Muscle of leg (tissue), 11 donors: ENCODE measurements around the gene EIF3CL. TPM values are rescaled to one million over a fixed set of nuclear protein-coding genes. Genes with fewer than 3 reads are reported as not detected.
"Not testable (repeated sequence)": the region's sequence is repeated elsewhere in the genome, so short reads cannot be mapped to it uniquely, and the experiment has no call there.

Source experiments
- DNase-seq: peaks from one replicate; pipeline ENCODE4 v3.0.0; 2013
- H3K27ac ChIP-seq: one replicate; pipeline ENCODE4 v1.5.1; 2013; ENCODE audit warnings: mild to moderate bottlenecking, low read length, control low read depth
- H3K27me3 ChIP-seq: one replicate; pipeline ENCODE4 v1.6.1; 2013; ENCODE audit warnings: low read length; ENCODE audit not compliant: control insufficient read depth, insufficient read depth
- H3K36me3 ChIP-seq: one replicate; pipeline ENCODE4 v1.6.1; 2013; ENCODE audit warnings: low read length; ENCODE audit not compliant: control insufficient read depth, insufficient read depth
- H3K4me1 ChIP-seq: one replicate; pipeline ENCODE4 v1.6.1; 2013; ENCODE audit warnings: low read length; ENCODE audit not compliant: control insufficient read depth, insufficient read depth
- H3K4me3 ChIP-seq: one replicate; pipeline ENCODE4 v1.5.1; 2013; ENCODE audit warnings: low read length, control low read depth
- H3K9me3 ChIP-seq: replicated peaks from 2 replicates; pipeline ENCODE4 v1.6.1; 2013; ENCODE audit warnings: low read depth, low read length; ENCODE audit not compliant: control insufficient read depth
- WGBS: methylation state at CpG from one replicate; pipeline ENCODE4 v1.1.5; 2013; ENCODE audit warnings: missing lambda C conversion rate; ENCODE audit not compliant: insufficient coverage; 5-methylcytosine and 5-hydroxymethylcytosine counted together
- polyA plus RNA-seq, 8 donors: library from polyadenylated mRNA; unstranded; fragments of 120-200 nt; gene quantifications; one replicate each; pipeline versions ENCODE4 v1.2.1 to v1.2.3, GENCODE V29; 2013; ENCODE audit warnings: inconsistent platforms in 1 of 8, low replicate concordance in 1 of 8; ENCODE audit not compliant: insufficient read length in 8 of 8, insufficient read depth in 1 of 8
- total RNA-seq: library from RNA; stranded (reverse); fragments of 120-200 nt; gene quantifications from one replicate; pipeline ENCODE4 v1.2.4, GENCODE V29; 2013

EIF3CL gene
- total and polyA plus RNA-seq, 9 donors = 42.2 to 119 (median 68.9) TPM

GRCh38 chr16:28417033-28417432 is 13.4 kb upstream of the EIF3CL start:
- not testable (repeated sequence) for H3K27me3 ChIP-seq, H3K27ac ChIP-seq, H3K36me3 ChIP-seq, H3K4me1 ChIP-seq, H3K9me3 ChIP-seq, H3K4me3 ChIP-seq, DNase-seq
- WGBS = 100% methylated on average over 5 of the region's 30 CpGs

- not testable (repeated sequence) for H3K4me1 ChIP-seq, H3K4me3 ChIP-seq, H3K27ac ChIP-seq, H3K9me3 ChIP-seq, DNase-seq, H3K27me3 ChIP-seq, H3K36me3 ChIP-seq
- 63% methylated on average over 5 of the region's 18 CpGs for WGBS
These were observed 10.9 kb upstream of the EIF3CL start for GRCh38 chr16:28414530-28414929.

GRCh38 chr16:28413585-28413984 is 9.9 kb upstream of the EIF3CL start:
- H3K27ac ChIP-seq, H3K36me3 ChIP-seq, H3K9me3 ChIP-seq, H3K4me3 ChIP-seq, DNase-seq, H3K27me3 ChIP-seq, H3K4me1 ChIP-seq: not testable (repeated sequence)
- WGBS = no CpG with 5 or more reads among the region's 7 CpGs

- WGBS = no CpG with 5 or more reads among the region's 5 CpGs
- not testable (repeated sequence) for H3K4me3 ChIP-seq, H3K4me1 ChIP-seq, DNase-seq, H3K36me3 ChIP-seq, H3K27me3 ChIP-seq, H3K9me3 ChIP-seq, H3K27ac ChIP-seq
These were observed 11.6 kb downstream of the EIF3CL start for GRCh38 chr16:28392054-28392453.

GRCh38 chr16:28382177-28382867 is 21.3 kb downstream of the EIF3CL start:
- H3K36me3 ChIP-seq, H3K4me3 ChIP-seq, H3K4me1 ChIP-seq, H3K9me3 ChIP-seq, H3K27me3 ChIP-seq, H3K27ac ChIP-seq, DNase-seq: not testable (repeated sequence)
- WGBS = no CpG with 5 or more reads among the region's 10 CpGs

GRCh38 chr16:28377822-28378221 is 25.8 kb downstream of the EIF3CL start:
- DNase-seq, H3K4me1 ChIP-seq, H3K27ac ChIP-seq, H3K9me3 ChIP-seq, H3K27me3 ChIP-seq, H3K36me3 ChIP-seq, H3K4me3 ChIP-seq: not testable (repeated sequence)
- no CpG with 5 or more reads among the region's 10 CpGs for WGBS

- H3K9me3 ChIP-seq, H3K27me3 ChIP-seq, H3K4me1 ChIP-seq, H3K4me3 ChIP-seq, H3K27ac ChIP-seq, H3K36me3 ChIP-seq, DNase-seq: not testable (repeated sequence)
- WGBS = no CpG with 5 or more reads among the region's 38 CpGs
These were observed 26.5 kb downstream of the EIF3CL start for GRCh38 chr16:28377108-28377625.

- not testable (repeated sequence) for H3K36me3 ChIP-seq, DNase-seq, H3K4me3 ChIP-seq, H3K9me3 ChIP-seq, H3K4me1 ChIP-seq, H3K27ac ChIP-seq, H3K27me3 ChIP-seq
- WGBS = no CpG with 5 or more reads among the region's 8 CpGs
These were observed 28.5 kb downstream of the EIF3CL start for GRCh38 chr16:28375115-28375514.

GRCh38 chr16:28374281-28374680 is 29.4 kb downstream of the EIF3CL start:
- not testable (repeated sequence) for H3K36me3 ChIP-seq, H3K27ac ChIP-seq, DNase-seq, H3K4me1 ChIP-seq, H3K9me3 ChIP-seq, H3K27me3 ChIP-seq, H3K4me3 ChIP-seq
- WGBS = no CpG with 5 or more reads among the region's 25 CpGs

GRCh38 chr16:28367926-28368325 is 35.7 kb downstream of the EIF3CL start:
- 2% methylated on average over 9 of the region's 32 CpGs for WGBS
- DNase-seq = not testable (repeated sequence)

More at GRCh38 chr16:28367926-28368325, 35.7 kb downstream of the EIF3CL start:
- H3K4me1 ChIP-seq, H3K4me3 ChIP-seq, H3K36me3 ChIP-seq, H3K27ac ChIP-seq, H3K9me3 ChIP-seq, H3K27me3 ChIP-seq: not testable (repeated sequence)
